A673 (cell line): ENCODE data around the gene ADCY4.

Experiments
- CTCF ChIP-seq: fragments of 300-800, 200-600 bp; sonication (generic); conservative IDR thresholded peaks from 2 replicates; pipeline ENCODE4 v1.5.1; 2017; ENCODE audit warnings: low read depth, mild to moderate bottlenecking, antibody characterized with exemption, low read length, moderate library complexity, mixed read lengths
- EZH2 ChIP-seq: fragments of 200-600 bp; sonication (generic); IDR thresholded peaks from 2 replicates; pipeline ENCODE4 v1.6.1; 2017; ENCODE audit warnings: borderline replicate concordance, low read depth, mild to moderate bottlenecking, mixed read lengths, antibody characterized with exemption, low read length; ENCODE audit not compliant: poor library complexity, severe bottlenecking

GRCh38 chr14:24278424-24278823 lies 56.4 kb downstream of the ADCY4 start:
- TF ChIP-seq CTCF (no peak), EZH2 (no peak)
